H1 (cell line): ENCODE measurements around the gene ZNF518B. TPM values are rescaled to one million over a fixed set of nuclear protein-coding genes. Genes with fewer than 3 reads are reported as not detected.

Source experiments
- CTCF ChIA-PET: fragments of 300-600 bp; sonication (Branson Sonifier 250); formaldehyde crosslinking; loops from one replicate; lab custom pipeline; 2021; ENCODE audit not compliant: partially characterized antibody; lab: Charles Lee
- POLR2A ChIA-PET: fragments of 300-600 bp; sonication (Branson Sonifier 250); formaldehyde crosslinking; loops from one replicate; lab custom pipeline; 2021; ENCODE audit warnings: inconsistent platforms; ENCODE audit not compliant: partially characterized antibody; lab: Charles Lee
- DNase-seq, 2 experiments: peaks; one replicate each; pipeline versions ENCODE4 v3.0.0 to v3.0.0-alpha.2; 2010 to 2022; ENCODE audit warnings: low spot score in 2 of 2, low read depth in 1 of 2, mixed read lengths in 1 of 2
- FAIRE-seq: peaks from 2 replicates; lab custom pipeline; 2011; peaks lifted over from hg19 to GRCh38; lab: Jason Lieb, UNC
- H2AFZ ChIP-seq: 2 replicates; pipeline ENCODE4 v1.8.1; 2012; ENCODE audit warnings: low read length, inconsistent platforms
- H2AK5ac ChIP-seq: 2 replicates; pipeline ENCODE4 v1.6.1; 2013; ENCODE audit warnings: low read depth, low read length
- H2BK120ac ChIP-seq: replicated peaks from 2 replicates; pipeline ENCODE3; 2013; ENCODE audit warnings: low read depth, low read length, inconsistent platforms
- H2BK12ac ChIP-seq: 2 replicates; pipeline ENCODE4 v1.6.1; 2013; ENCODE audit warnings: low read depth, low read length
- H2BK15ac ChIP-seq: 2 replicates; pipeline ENCODE4 v1.6.1; 2013; ENCODE audit warnings: low read length
- H2BK20ac ChIP-seq: 2 replicates; pipeline ENCODE4 v1.6.1; 2013; ENCODE audit warnings: low read length
- H2BK5ac ChIP-seq: 2 replicates; pipeline ENCODE4 v1.6.1; 2013; ENCODE audit warnings: low read depth, low read length
- H3K14ac ChIP-seq: 2 replicates; pipeline ENCODE4 v1.6.1; 2013; ENCODE audit warnings: inconsistent platforms; ENCODE audit not compliant: insufficient read length
- H3K18ac ChIP-seq: 2 replicates; pipeline ENCODE4 v1.6.1; 2013; ENCODE audit warnings: low read length; ENCODE audit errors: extremely low read depth
- H3K23ac ChIP-seq: 2 replicates; pipeline ENCODE4 v1.6.1; 2013; ENCODE audit warnings: inconsistent platforms; ENCODE audit not compliant: insufficient read length
- H3K23me2 ChIP-seq: 2 replicates; pipeline ENCODE4 v1.6.1; 2013; ENCODE audit warnings: low read depth, low read length
- H3K27ac ChIP-seq: 2 replicates; pipeline ENCODE4 v1.6.1; 2011; ENCODE audit warnings: low read depth, low read length, inconsistent platforms
- H3K27me3 ChIP-seq, 4 experiments: replicated peaks in 1 of 4; 1 replicate in 1 of 4; 2 replicates in 3 of 4; pipeline versions ENCODE4 v1.6.1 to v1.8.1; 2011 to 2013; ENCODE audit warnings: low read length in 3 of 4, mild to moderate bottlenecking in 3 of 4, inconsistent platforms in 2 of 4, mixed read lengths in 2 of 4, moderate library complexity in 1 of 4; ENCODE audit not compliant: control insufficient read depth in 3 of 4, insufficient read depth in 3 of 4; ENCODE audit errors: extremely low read depth in 1 of 4
- H3K36me3 ChIP-seq, 4 experiments: 2 replicates each; pipeline versions ENCODE4 v1.6.1 to v1.8.1; 2011 to 2013; ENCODE audit warnings: mild to moderate bottlenecking in 4 of 4, low read length in 3 of 4, moderate library complexity in 2 of 4, control low read depth in 1 of 4, inconsistent platforms in 1 of 4; ENCODE audit not compliant: insufficient read depth in 4 of 4, control insufficient read depth in 2 of 4
- H3K4ac ChIP-seq: replicated peaks from 2 replicates; pipeline ENCODE3; 2013; ENCODE audit warnings: low read length, low read depth, mixed read lengths, inconsistent platforms; ENCODE audit not compliant: insufficient read length
- H3K4me1 ChIP-seq, 4 experiments: replicated peaks in 1 of 4; 1 replicate in 1 of 4; 2 replicates in 3 of 4; pipeline versions ENCODE4 v1.6.1 to v1.8.1; 2011 to 2013; ENCODE audit warnings: low read length in 3 of 4, inconsistent platforms in 2 of 4, mixed read lengths in 1 of 4; ENCODE audit not compliant: insufficient read depth in 4 of 4, control insufficient read depth in 3 of 4
- H3K4me2 ChIP-seq, 2 experiments: 2 replicates each; pipeline versions ENCODE4 v1.6.1 to v1.8.1; 2011 to 2013; ENCODE audit warnings: low read depth in 2 of 2, low read length in 2 of 2, control low read depth in 1 of 2, inconsistent platforms in 1 of 2, mild to moderate bottlenecking in 1 of 2; ENCODE audit not compliant: insufficient read depth in 1 of 2
- H3K4me3 ChIP-seq, 4 experiments: fragments of 200-600, 300-600 bp in 1 of 4; sonication (generic), shearing (Covaris generic), sonication (Bioruptor Twin) in 1 of 4; 2 replicates each; pipeline versions ENCODE4 v1.5.1 to v1.8.1; 2011 to 2016; ENCODE audit warnings: low read length in 4 of 4, low read depth in 3 of 4, control low read depth in 2 of 4, inconsistent platforms in 2 of 4, mild to moderate bottlenecking in 2 of 4, mixed read lengths in 1 of 4, moderate library complexity in 1 of 4; ENCODE audit not compliant: insufficient read depth in 2 of 4; ENCODE audit errors: extremely low read depth in 1 of 4
- H3K56ac ChIP-seq: replicated peaks from 2 replicates; pipeline ENCODE3; 2013; ENCODE audit warnings: low read depth, mild to moderate bottlenecking, mixed read lengths, low read length, inconsistent platforms; ENCODE audit not compliant: insufficient read length
- H3K79me1 ChIP-seq: 2 replicates; pipeline ENCODE4 v1.6.1; 2013; ENCODE audit warnings: low read depth, low read length, control low read depth
- H3K79me2 ChIP-seq, 2 experiments: 2 replicates each; pipeline versions ENCODE4 v1.6.1 to v1.8.1; 2012 to 2013; ENCODE audit warnings: low read length in 2 of 2, mild to moderate bottlenecking in 2 of 2, inconsistent platforms in 1 of 2; ENCODE audit not compliant: insufficient read depth in 2 of 2, control insufficient read depth in 1 of 2
- H3K9ac ChIP-seq, 4 experiments: replicated peaks in 1 of 4; 1 replicate in 1 of 4; 2 replicates in 3 of 4; pipeline versions ENCODE4 v1.6.1 to v1.8.1; 2011 to 2013; ENCODE audit warnings: low read depth in 3 of 4, low read length in 3 of 4, control low read depth in 2 of 4, mild to moderate bottlenecking in 2 of 4, moderate library complexity in 2 of 4, inconsistent platforms in 1 of 4; ENCODE audit errors: extremely low read depth in 1 of 4
- H3K9me3 ChIP-seq, 2 experiments: 2 replicates each; pipeline versions ENCODE4 v1.6.1 to v1.8.1; 2012 to 2013; ENCODE audit warnings: mild to moderate bottlenecking in 2 of 2, moderate library complexity in 2 of 2, control low read depth in 1 of 2, inconsistent platforms in 1 of 2, low read depth in 1 of 2, low read length in 1 of 2, mixed read lengths in 1 of 2; ENCODE audit not compliant: insufficient read depth in 2 of 2
- H4K20me1 ChIP-seq, 2 experiments: replicated peaks in 1 of 2; 2 replicates each; pipeline versions ENCODE3 to v1.8.1; 2011 to 2013; ENCODE audit warnings: inconsistent platforms in 2 of 2, low read length in 2 of 2, mild to moderate bottlenecking in 1 of 2; ENCODE audit not compliant: insufficient read depth in 2 of 2, control insufficient read depth in 1 of 2
- H4K5ac ChIP-seq: 2 replicates; pipeline ENCODE4 v1.6.1; 2013; ENCODE audit warnings: low read length, low read depth, mixed read lengths, inconsistent platforms; ENCODE audit not compliant: insufficient read length
- H4K8ac ChIP-seq: 2 replicates; pipeline ENCODE4 v1.8.0; 2013; ENCODE audit warnings: mild to moderate bottlenecking, moderate library complexity, low read length, inconsistent platforms; ENCODE audit not compliant: insufficient read depth; ENCODE audit errors: extremely low read depth
- H4K91ac ChIP-seq: replicated peaks from 2 replicates; pipeline ENCODE3; 2013; ENCODE audit warnings: low read length, mixed read lengths, inconsistent platforms; ENCODE audit not compliant: insufficient read length
- MAX ChIP-seq: IDR thresholded peaks from 2 replicates; pipeline ENCODE4 v1.6.1; 2012; ENCODE audit warnings: inconsistent platforms
- WGBS, 2 experiments: shearing (Covaris generic) in 1 of 2; methylation state at CpG; one replicate each; pipeline versions ENCODE4 v1.1.6 to v1.1.7; 2013 to 2015; ENCODE audit warnings: low lambda C conversion rate in 2 of 2, mixed read lengths in 2 of 2, inconsistent platforms in 1 of 2, low coverage in 1 of 2, missing lambda C conversion rate in 1 of 2; ENCODE audit not compliant: insufficient replicate concordance in 2 of 2, insufficient coverage in 1 of 2, insufficient read length in 1 of 2; ENCODE audit errors: extremely low coverage in 1 of 2, missing lambda C conversion rate in 1 of 2; 5-methylcytosine and 5-hydroxymethylcytosine counted together
- polyA plus RNA-seq, 7 experiments: library from polyadenylated mRNA; depleted of rRNA in 3 of 7; stranded (reverse) in 5 of 7; unstranded in 2 of 7; fragments of >200 nt in 5 of 7; fragments of 200-250 nt in 2 of 7; gene quantifications; 1 replicate in 5 of 7; 2 replicates in 1 of 7; 4 replicates in 1 of 7; pipeline versions ENCODE4 v1.2.1 to v1.2.3, GENCODE V29; 2011 to 2013; ENCODE audit warnings: missing spikeins in 2 of 7, mixed read lengths in 2 of 7
- total RNA-seq: library from RNA; stranded (reverse); fragmentation: NEBNext Ultra II Directional; extraction: Animal tissue kit (Norgen Biotek cat#: 25700); gene quantifications from 2 replicates; pipeline ENCODE4 v1.2.1, GENCODE V29; 2021
- TF ChIP-seq, protein P1 (sequence below): IDR thresholded peaks from 2 replicates; pipeline ENCODE4 v1.6.1; 2011; ENCODE audit warnings: low read depth, mild to moderate bottlenecking, low read length; ENCODE audit not compliant: insufficient read depth
- TF ChIP-seq, protein P2 (sequence below): IDR thresholded peaks from 2 replicates; pipeline ENCODE4 v1.6.1; 2011; ENCODE audit warnings: low read length, improper control_type of control experiment

ZNF518B gene
- total and polyA plus RNA-seq, 2 of the 8 experiments (the other 6 are each of a cell fraction or from before 2014, with no cell fraction given) = 2.9 to 9.0 TPM

DNA sequence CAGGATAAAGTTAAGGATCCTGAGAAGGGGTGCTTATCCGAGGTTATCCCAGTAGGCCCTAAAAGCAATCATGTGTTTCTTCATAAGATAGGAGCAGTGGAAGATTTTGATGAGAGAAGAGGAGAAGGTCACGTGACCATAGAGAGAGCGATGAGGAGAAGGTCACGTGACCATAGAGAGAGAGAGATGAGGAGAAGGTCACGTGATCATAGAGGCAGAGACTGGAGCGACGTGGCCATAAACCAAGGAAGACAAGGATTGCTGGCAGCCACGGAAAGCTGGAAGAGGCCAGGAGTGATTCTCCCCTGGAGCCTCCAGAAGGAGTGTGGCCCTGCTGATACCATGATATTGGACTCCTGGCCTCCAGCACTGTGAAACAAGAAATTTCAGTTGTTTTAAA, 38.4 kb upstream of the ZNF518B start:
- H4K8ac ChIP-seq = no peak overlapping the region
- no peaks in the 10 kb centered on the region for H3K79me2 ChIP-seq
- peak overlapping the region; percentile 72 for H4K91ac ChIP-seq
- CTCF ChIA-PET = interaction anchor here (0.9 to 1.9 kb wide), 5 partner anchors 11 to 34 kb away, joined by 3 to 6 read pairs (median 3); no protein-coding TSS in a partner anchor
- H3K9ac ChIP-seq = no peak overlapping the region
- peaks cover 6 to 24% (median 16%) of the 10 kb centered on the region in 4 experiments; a peak in 6 of 7 replicates for H3K4me1 ChIP-seq
- POLR2A ChIA-PET = interaction anchor here (0.9 to 1.2 kb wide), 7 partner anchors 9 to 379 kb away, joined by 3 to 5 read pairs (median 4); partner anchors contain the start of genes WDR1 and ZNF518B
- peak overlapping the region; percentile 88 for H2BK120ac ChIP-seq
- H3K27ac ChIP-seq = no peak overlapping the region
- H3K23me2 ChIP-seq = no peaks in the 10 kb centered on the region
- H2AK5ac ChIP-seq = peak overlapping the region; percentile 84
- TF ChIP-seq, protein P1, sequence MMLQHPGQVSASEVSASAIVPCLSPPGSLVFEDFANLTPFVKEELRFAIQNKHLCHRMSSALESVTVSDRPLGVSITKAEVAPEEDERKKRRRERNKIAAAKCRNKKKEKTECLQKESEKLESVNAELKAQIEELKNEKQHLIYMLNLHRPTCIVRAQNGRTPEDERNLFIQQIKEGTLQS = 0 out of 2 replicates have a peak, but pooled peaks have one; percentile 49
- TF ChIP-seq, protein P2, sequence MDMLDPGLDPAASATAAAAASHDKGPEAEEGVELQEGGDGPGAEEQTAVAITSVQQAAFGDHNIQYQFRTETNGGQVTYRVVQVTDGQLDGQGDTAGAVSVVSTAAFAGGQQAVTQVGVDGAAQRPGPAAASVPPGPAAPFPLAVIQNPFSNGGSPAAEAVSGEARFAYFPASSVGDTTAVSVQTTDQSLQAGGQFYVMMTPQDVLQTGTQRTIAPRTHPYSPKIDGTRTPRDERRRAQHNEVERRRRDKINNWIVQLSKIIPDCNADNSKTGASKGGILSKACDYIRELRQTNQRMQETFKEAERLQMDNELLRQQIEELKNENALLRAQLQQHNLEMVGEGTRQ = peak; percentile 90
- no peak for TF ChIP-seq MAX
- TF ChIP-seq, all 59 proteins: peak for 2
- peak overlapping the region; percentile 85 for H3K18ac ChIP-seq
- peak overlapping the region; percentile 82; the same call in 1 of the 2 replicates for H2BK5ac ChIP-seq
- no peak overlapping the region for H3K14ac ChIP-seq
- peak overlapping the region in 1 of 4 experiments; percentile 31; a peak in 1 of 8 replicates for H3K4me3 ChIP-seq
- peaks cover 0 to 2% of the 10 kb centered on the region in 2 experiments for H4K20me1 ChIP-seq
- H3K23ac ChIP-seq = no peak overlapping the region
- no peaks in the 10 kb centered on the region for H3K36me3 ChIP-seq
- H3K9me3 ChIP-seq = no peaks in the 10 kb centered on the region
- H3K4ac ChIP-seq = no peak overlapping the region
- H2BK20ac ChIP-seq = peak overlapping the region; percentile 77
- H3K27me3 ChIP-seq = peaks cover 3 to 21% (median 11%) of the 10 kb centered on the region in 4 experiments; a peak in 6 of 7 replicates
- no peak overlapping the region for H2AFZ ChIP-seq
- no peak for FAIRE-seq
- peak overlapping the region; percentile 43 to 48 for H3K4me2 ChIP-seq
- no peak overlapping the region for H4K5ac ChIP-seq
- DNase-seq = no peak
- 43% methylated on average over 8 of the region's 8 CpGs; no CpG with 5 or more reads in 1 of the 2 experiments for WGBS, 2 experiments
- no peak overlapping the region for H2BK15ac ChIP-seq
- peak overlapping the region; percentile 84 for H2BK12ac ChIP-seq
- no peak overlapping the region for H3K56ac ChIP-seq
- no peaks in the 10 kb centered on the region for H3K79me1 ChIP-seq
